T-cell (primary cell): Measurements from ENCODE around the gene TGFBR3. TPM values are rescaled to one million over a fixed set of nuclear protein-coding genes. Genes with fewer than 3 reads are reported as not detected.

ENCODE experiments used
- ATAC-seq, 4 experiments: fragments of 200-7000 bp in 3 of 4; fragments of 150-1000 bp in 1 of 4; cut with Tn5 transposase; replicated peaks in 1 of 4; 1 replicate in 3 of 4; 2 replicates in 1 of 4; pipeline ENCODE4 v1.10.0; 2021; ENCODE audit warnings: moderate library complexity in 3 of 4, mild to moderate bottlenecking in 2 of 4, moderate number of reproducible peaks in 1 of 4
- CTCF ChIA-PET, 2 donors: fragments of 300-600 bp; sonication (Branson Sonifier 250); formaldehyde crosslinking; loops; one replicate each; lab custom pipeline; 2022; ENCODE audit warnings: antibody characterized with exemption in 2 of 2; lab: Charles Lee
- POLR2A ChIA-PET, 2 donors: fragments of 300-600 bp; sonication (Branson Sonifier 250); formaldehyde crosslinking; loops; one replicate each; lab custom pipeline; 2022; ENCODE audit warnings: antibody characterized with exemption in 2 of 2; lab: Charles Lee
- DNase-seq, 35 experiments: peaks; one replicate each; pipeline versions ENCODE4 v3.0.0 to v3.0.0-alpha.2; 2013 to 2023
- H3K27ac ChIP-seq: one replicate; pipeline ENCODE4 v1.5.1; 2013; ENCODE audit warnings: low read length
- H3K27me3 ChIP-seq, 2 experiments: replicated peaks in 1 of 2; 1 replicate in 1 of 2; 2 replicates in 1 of 2; pipeline versions ENCODE4 v1.6.1 to v1.7.0; 2013; ENCODE audit warnings: low read length in 1 of 2, mixed read lengths in 1 of 2; ENCODE audit not compliant: control insufficient read depth in 2 of 2, insufficient read depth in 2 of 2; ENCODE audit errors: extremely low read depth in 1 of 2
- H3K36me3 ChIP-seq, 2 donors: 1 replicate in 1 of 2; 2 replicates in 1 of 2; pipeline versions ENCODE4 v1.6.1 to v1.7.0; 2013; ENCODE audit warnings: low read length in 1 of 2; ENCODE audit not compliant: control insufficient read depth in 2 of 2, insufficient read depth in 1 of 2; ENCODE audit errors: extremely low read depth in 1 of 2
- H3K4me1 ChIP-seq, 2 experiments: 1 replicate in 1 of 2; 2 replicates in 1 of 2; pipeline versions ENCODE4 v1.6.1 to v1.7.0; 2013; ENCODE audit warnings: low read length in 2 of 2, mixed read lengths in 1 of 2; ENCODE audit not compliant: insufficient read depth in 2 of 2, control insufficient read depth in 1 of 2; ENCODE audit errors: extremely low read depth in 1 of 2
- H3K4me3 ChIP-seq, 2 donors: 1 replicate in 1 of 2; 2 replicates in 1 of 2; pipeline versions ENCODE4 v1.5.1 to v1.7.0; 2013; ENCODE audit warnings: mild to moderate bottlenecking in 2 of 2, low read length in 1 of 2, moderate library complexity in 1 of 2; ENCODE audit not compliant: control insufficient read depth in 1 of 2; ENCODE audit errors: extremely low read depth in 1 of 2
- H3K9me3 ChIP-seq: 2 replicates; pipeline ENCODE4 v1.7.0; 2013
- H3K27ac Mint-ChIP-seq, 2 donors: one replicate each; pipeline ENCODE4 v1.8.0; 2020 to 2021; ENCODE audit warnings: mild to moderate bottlenecking in 2 of 2, mixed read lengths in 2 of 2
- H3K27me3 Mint-ChIP-seq, 2 donors: one replicate each; pipeline ENCODE4 v1.8.0; 2021 to 2022; ENCODE audit warnings: mixed read lengths in 2 of 2
- H3K36me3 Mint-ChIP-seq: one replicate; pipeline ENCODE4 v1.8.0; 2021; ENCODE audit warnings: mixed read lengths
- H3K4me1 Mint-ChIP-seq, 3 donors: one replicate each; pipeline ENCODE4 v1.8.0; 2020 to 2022; ENCODE audit warnings: mixed read lengths in 3 of 3, mild to moderate bottlenecking in 1 of 3
- H3K4me3 Mint-ChIP-seq, 3 donors: one replicate each; pipeline ENCODE4 v1.8.0; 2020 to 2022; ENCODE audit warnings: mild to moderate bottlenecking in 3 of 3, mixed read lengths in 3 of 3, moderate library complexity in 3 of 3
- H3K9me3 Mint-ChIP-seq, 3 donors: one replicate each; pipeline ENCODE4 v1.8.0; 2020 to 2022; ENCODE audit warnings: mixed read lengths in 3 of 3
- WGBS: methylation state at CpG from one replicate; pipeline ENCODE4 v1.1.5; 2013; ENCODE audit warnings: missing lambda C conversion rate; ENCODE audit not compliant: insufficient coverage; 5-methylcytosine and 5-hydroxymethylcytosine counted together
- total RNA-seq, 35 experiments: library from RNA in 6 of 35; stranded (reverse) in 6 of 35; fragments of 120-200 nt in 1 of 35; gene quantifications; one replicate each; pipeline versions ENCODE4 v1.2.1 to v1.2.4 and lab custom pipeline; 2013 to 2026

Gene TGFBR3
- total RNA-seq, 5 donors from 2014 or later (not counting 1 experiment from before 2014, with no cell fraction given) = 17.5 to 65.4 (median 36.4) TPM

DNA sequence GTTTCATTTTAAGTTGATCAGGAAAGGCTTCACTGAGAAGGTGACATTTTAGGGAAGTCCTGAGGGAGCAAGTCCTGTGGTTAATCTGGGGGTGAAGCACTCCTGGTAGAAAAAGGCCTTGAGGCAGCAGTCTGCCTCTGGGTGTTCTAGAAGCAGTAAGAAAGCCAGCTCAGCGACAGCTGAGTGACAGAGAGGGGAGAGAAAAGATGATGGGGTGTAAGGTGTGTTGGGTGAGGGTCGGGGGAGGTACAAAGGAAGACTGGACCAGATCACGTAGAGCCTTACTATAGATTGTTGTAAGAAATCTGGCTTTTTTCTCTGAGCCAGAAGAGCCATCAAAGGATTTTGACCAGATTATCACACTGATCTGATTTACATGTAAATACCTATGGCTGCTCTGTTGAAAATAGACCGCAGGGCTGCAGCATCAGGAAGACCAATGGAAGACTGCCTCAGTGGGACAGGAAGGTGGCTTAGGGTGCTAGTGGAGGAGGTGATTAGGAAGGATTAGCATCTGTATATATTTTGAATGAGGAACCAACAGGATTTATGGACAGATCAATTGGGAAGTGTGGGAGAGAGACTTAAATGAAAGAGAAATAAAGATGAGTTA, 254.1 kb downstream of the TGFBR3 start:
- Histone ChIP-seq H3K4me3 (no peak overlapping the region), H3K27ac (no peak overlapping the region), H3K27me3 (no peaks in the 10 kb centered on the region), H3K4me1 (no peaks in the 10 kb centered on the region), H3K9me3 (no peaks in the 10 kb centered on the region), H3K36me3 (no peaks in the 10 kb centered on the region)
- WGBS = 94% methylated on average over 3 of the region's 4 CpGs
- H3K4me1 Mint-ChIP-seq = peaks cover 5 to 6% (median 5%) of the 10 kb centered on the region in 3 donors
- H3K27ac Mint-ChIP-seq = no peak overlapping the region
- DNase-seq = no peak
- no peaks in the 10 kb centered on the region for H3K27me3 Mint-ChIP-seq
- H3K9me3 Mint-ChIP-seq = no peaks in the 10 kb centered on the region
- ChIA-PET CTCF (no interaction called here), POLR2A (no interaction called here)
- ATAC-seq = no peak
- H3K36me3 Mint-ChIP-seq = no peaks in the 10 kb centered on the region
- no peak overlapping the region for H3K4me3 Mint-ChIP-seq

DNA sequence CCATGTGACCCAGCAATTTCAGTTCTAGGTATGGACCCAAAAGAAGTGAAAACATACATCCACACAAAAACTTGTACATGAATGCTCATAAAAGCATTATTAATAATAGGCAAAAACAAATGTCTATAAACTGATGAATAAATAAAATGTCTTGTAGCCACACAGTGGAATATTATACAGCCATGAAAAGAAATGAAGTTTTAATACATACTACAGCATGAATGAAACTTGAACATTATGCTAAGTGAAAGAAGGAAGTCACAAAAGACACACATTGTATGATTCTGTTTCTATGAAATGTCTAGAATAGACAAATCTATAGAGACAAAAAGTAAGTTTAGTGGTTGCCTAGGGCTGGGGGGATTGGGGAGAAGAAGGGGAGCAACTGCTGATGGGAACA, 255.1 kb downstream of the TGFBR3 start:
- ATAC-seq = no peak
- Mint-ChIP-seq H3K4me1 (peaks cover 5 to 6% (median 5%) of the 10 kb centered on the region in 3 donors), H3K4me3 (no peak overlapping the region), H3K27me3 (no peaks in the 10 kb centered on the region), H3K36me3 (no peaks in the 10 kb centered on the region), H3K9me3 (no peaks in the 10 kb centered on the region), H3K27ac (no peak overlapping the region)
- ChIA-PET POLR2A (no interaction called here), CTCF (interaction anchor here in 1 of 2 donors (1.2 kb wide), 1 partner anchor 26 kb away, joined by 3 read pairs; no protein-coding TSS in a partner anchor)
- H3K27ac ChIP-seq = no peak overlapping the region
- H3K4me3 ChIP-seq = no peak overlapping the region
- no peak for DNase-seq
- H3K4me1 ChIP-seq = no peaks in the 10 kb centered on the region
- no peaks in the 10 kb centered on the region for H3K9me3 ChIP-seq
- H3K27me3 ChIP-seq = no peaks in the 10 kb centered on the region
- no peaks in the 10 kb centered on the region for H3K36me3 ChIP-seq

Other genes starting within 250 kb of the TGFBR3 start
- gene BRDT, start 63.2 kb upstream of the TGFBR3 start, total RNA-seq = not detected
- under 1 TPM in 3 of 5 donors, not detected in 2; 0.26 to 0.95 (median 0.33) TPM for gene EPHX4, start 143.8 kb upstream of the TGFBR3 start, total RNA-seq
- not detected for gene SETSIP, start 189.3 kb upstream of the TGFBR3 start, total RNA-seq
- gene BTBD8, start 194.2 kb upstream of the TGFBR3 start, total RNA-seq = 1 to 10 TPM; 3.9 to 6.2 (median 5.3) TPM